WERI-Rb-1 (cell line): ENCODE measurements around the gene GPR17.

Source experiments
- DNase-seq: peaks from one replicate; pipeline ENCODE4 v3.0.0-alpha.2; 2020
- H3K27ac ChIP-seq: fragments of 250-450 bp; sonication (Bioruptor Pico); 2 replicates; pipeline ENCODE4 v1.5.1; 2020; ENCODE audit warnings: mild to moderate bottlenecking, moderate library complexity
- H3K27me3 ChIP-seq: fragments of 250-450 bp; sonication (Bioruptor Pico); 2 replicates; pipeline ENCODE4 v1.5.1; 2021; ENCODE audit warnings: mild to moderate bottlenecking, low read depth, moderate library complexity; ENCODE audit not compliant: insufficient read depth, severe bottlenecking
- H3K36me3 ChIP-seq: fragments of 250-450 bp; sonication (Bioruptor Pico); 2 replicates; pipeline ENCODE4 v1.5.1; 2020; ENCODE audit warnings: mild to moderate bottlenecking, moderate library complexity
- H3K4me3 ChIP-seq: 2 replicates; pipeline ENCODE4 v1.5.1; 2011; ENCODE audit warnings: low read depth, mild to moderate bottlenecking, control low read depth, low read length
- H3K9me3 ChIP-seq: fragments of 250-450 bp; sonication (Bioruptor Pico); 2 replicates; pipeline ENCODE4 v1.5.1; 2021; ENCODE audit warnings: mild to moderate bottlenecking, moderate library complexity; ENCODE audit not compliant: severe bottlenecking
- TF ChIP-seq, protein P1 (sequence below): IDR thresholded peaks from 2 replicates; pipeline ENCODE4 v1.5.1; 2011; ENCODE audit warnings: low read depth, mild to moderate bottlenecking, control low read depth, inconsistent platforms, low read length

Gene GPR17

DNA sequence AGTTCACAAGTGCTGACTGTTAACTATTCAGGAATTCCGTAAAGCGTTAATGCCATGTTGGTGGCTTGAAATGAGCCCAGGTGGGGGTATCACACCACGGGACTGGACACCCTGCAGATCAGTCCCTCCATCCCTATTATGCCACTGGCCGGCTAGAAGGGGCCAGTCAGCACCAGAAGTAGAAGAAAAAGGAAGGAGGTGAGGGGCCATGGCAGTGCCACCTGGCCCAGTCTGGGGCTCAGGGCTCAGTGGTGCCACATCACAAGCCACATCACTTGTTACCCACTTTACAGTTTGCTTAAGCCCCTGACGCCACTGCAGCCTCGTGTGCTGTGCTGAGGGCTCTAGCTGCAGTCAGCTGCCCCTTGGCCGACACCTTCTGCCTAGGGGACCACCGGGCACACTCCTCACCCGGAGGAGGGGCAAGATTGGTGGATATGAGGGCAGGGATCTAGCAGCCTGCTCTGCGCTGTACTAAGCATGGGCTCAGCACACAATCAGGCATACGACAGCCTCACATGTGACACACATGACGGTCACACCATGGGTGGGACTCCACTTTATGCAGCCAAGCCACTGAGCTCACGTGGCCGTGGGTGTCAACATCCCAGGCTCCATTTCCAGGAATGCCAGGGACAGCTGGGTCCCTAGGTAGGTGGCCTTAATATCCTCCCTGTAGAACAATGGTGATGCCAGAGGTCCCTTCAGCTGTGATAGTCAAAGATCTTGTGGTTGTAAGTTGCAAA lies 25.8 kb downstream of the GPR17 start:
- Histone ChIP-seq H3K9me3 (no peaks in the 10 kb centered on the region), H3K36me3 (no peaks in the 10 kb centered on the region), H3K27ac (no peak overlapping the region), H3K27me3 (no peaks in the 10 kb centered on the region), H3K4me3 (no peak overlapping the region)
- TF ChIP-seq, protein P1, sequence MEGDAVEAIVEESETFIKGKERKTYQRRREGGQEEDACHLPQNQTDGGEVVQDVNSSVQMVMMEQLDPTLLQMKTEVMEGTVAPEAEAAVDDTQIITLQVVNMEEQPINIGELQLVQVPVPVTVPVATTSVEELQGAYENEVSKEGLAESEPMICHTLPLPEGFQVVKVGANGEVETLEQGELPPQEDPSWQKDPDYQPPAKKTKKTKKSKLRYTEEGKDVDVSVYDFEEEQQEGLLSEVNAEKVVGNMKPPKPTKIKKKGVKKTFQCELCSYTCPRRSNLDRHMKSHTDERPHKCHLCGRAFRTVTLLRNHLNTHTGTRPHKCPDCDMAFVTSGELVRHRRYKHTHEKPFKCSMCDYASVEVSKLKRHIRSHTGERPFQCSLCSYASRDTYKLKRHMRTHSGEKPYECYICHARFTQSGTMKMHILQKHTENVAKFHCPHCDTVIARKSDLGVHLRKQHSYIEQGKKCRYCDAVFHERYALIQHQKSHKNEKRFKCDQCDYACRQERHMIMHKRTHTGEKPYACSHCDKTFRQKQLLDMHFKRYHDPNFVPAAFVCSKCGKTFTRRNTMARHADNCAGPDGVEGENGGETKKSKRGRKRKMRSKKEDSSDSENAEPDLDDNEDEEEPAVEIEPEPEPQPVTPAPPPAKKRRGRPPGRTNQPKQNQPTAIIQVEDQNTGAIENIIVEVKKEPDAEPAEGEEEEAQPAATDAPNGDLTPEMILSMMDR: no peak
- no peak for DNase-seq

DNA sequence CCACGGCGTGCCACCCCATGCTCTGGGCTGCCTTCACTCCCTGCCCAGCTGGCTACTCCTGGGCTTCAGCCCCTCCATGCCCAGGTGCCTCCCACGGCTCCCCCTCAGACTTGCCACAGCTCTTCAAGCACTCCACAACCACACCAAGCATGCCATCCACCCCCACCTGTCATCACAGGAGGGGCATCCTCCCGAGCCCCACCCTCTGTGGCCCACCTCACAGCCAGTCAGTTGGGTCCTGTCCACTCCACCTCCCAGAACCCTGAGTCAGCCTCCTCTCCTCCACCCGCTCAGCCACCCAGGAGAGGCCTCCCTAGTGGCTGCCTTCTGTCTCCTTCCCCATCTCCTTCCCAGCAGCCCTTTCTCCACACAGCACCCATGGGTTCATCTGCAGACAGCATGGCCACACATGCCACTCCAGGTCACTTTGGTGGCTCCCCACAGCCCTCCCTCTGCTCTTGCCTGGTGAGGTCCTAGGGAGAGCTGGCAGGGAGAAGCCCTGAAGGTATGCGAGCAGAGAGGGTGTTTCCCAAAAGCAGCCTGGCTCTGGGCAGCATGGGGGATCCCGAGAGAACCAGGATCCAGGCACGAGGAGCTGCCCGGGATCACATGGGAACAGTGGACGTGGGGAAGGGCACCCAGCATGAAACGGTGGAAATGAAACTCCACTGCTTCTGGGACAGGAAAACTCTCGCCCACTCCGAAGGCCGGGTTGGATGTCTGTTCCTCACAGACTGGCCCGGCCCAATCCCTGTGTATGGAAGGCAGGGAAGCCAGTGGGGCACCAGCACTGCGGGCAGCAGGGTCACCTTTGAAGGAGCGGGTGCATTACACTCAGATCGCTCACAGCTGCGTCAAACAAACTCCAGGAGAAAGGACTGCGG lies 26.6 kb downstream of the GPR17 start:
- no peak overlapping the region for H3K4me3 ChIP-seq
- H3K27ac ChIP-seq: no peak overlapping the region
- H3K9me3 ChIP-seq: no peaks in the 10 kb centered on the region
- no peaks in the 10 kb centered on the region for H3K36me3 ChIP-seq
- TF ChIP-seq, protein P1: no peak
- no peak for DNase-seq
- H3K27me3 ChIP-seq: no peaks in the 10 kb centered on the region

DNA sequence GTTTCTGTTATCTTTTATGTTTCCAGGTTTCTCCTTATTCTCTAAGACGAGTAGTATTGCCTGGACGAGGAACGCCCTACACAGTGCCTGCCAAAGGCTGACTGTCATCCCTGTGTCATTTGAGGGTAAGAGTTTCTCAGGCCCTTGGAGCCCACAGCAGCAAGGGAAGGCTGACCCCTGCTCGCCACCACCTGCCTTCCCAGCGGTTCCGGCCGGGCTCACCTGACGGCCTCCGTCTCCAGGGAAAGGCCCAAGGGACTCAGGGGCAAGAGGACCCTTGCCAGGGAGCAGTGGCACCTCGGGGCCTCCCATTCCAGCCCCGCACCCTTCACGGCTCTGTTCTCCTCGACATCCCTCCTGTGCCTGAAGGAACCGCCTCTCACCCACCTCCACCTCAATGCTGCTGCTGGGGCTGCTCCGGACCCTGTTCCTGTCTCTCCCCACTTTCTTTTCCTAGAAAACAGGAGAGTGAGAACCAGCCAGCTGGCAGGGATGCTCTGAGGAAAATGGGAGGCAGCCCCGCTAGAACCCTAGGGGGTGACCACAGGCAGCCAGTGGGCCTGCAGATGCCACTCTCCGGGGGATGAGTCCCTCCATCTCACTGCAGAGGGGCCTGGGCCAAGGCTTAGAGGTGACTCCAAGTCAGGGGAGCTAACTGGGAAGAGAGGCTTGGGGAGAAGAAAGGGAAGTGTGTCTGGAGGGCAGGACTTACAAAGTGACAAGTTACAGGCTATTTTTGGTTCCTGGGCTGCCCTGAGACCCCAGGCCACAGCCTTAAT lies 27.5 kb downstream of the GPR17 start:
- Histone ChIP-seq H3K27ac (no peak overlapping the region), H3K27me3 (no peaks in the 10 kb centered on the region), H3K9me3 (no peaks in the 10 kb centered on the region), H3K4me3 (no peak overlapping the region), H3K36me3 (no peaks in the 10 kb centered on the region)
- TF ChIP-seq, protein P1: no peak
- no peak for DNase-seq

DNA sequence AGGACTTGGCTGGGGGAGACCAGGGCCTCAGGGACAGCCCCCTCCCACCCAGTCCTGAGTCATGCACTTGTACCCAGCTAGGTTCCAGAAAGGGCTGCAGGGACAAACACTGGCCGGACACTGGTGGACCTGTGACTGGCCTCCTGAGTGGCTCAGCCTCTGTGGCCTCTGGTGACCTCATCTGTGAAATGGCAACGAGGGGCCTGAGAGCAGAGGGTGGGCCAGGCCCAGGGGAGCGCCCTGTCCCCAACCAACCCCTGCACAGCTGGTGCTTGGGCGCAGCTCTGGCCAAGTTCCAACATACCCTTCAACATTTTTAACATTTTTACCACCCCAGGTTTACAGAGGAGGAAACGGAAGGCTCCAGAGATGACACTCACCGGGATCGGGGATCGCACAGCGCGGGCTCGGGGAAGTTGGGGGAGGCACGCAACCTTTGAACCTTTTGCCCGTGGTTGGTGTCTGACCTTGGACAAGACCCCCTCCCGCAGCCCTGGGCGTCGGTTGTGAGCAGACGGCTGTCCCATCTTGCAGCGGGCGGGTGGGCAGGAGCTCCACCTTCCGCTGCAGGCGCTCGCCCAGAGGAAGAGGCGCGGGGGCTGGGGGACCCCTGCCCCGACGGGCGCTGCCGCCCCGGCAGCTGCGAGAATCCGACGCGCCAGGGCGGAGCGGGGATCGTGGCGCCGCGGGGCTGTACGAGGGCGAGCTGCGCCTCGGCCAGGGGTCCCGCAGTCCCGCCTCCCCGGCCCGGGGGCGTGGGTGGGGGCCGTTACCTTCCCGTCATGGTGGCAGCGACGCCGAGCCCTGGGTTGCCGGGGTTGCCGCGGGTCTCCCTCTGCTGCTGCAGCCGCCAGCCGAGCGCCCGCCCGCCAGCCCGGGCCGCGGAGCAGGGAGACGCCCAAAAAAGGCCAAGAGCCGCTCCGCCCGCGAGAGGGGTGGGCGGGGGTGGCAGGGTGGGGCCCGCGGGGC lies 28.6 kb downstream of the GPR17 start:
- H3K36me3 ChIP-seq: no peaks in the 10 kb centered on the region
- DNase-seq: no peak
- H3K27me3 ChIP-seq: no peaks in the 10 kb centered on the region
- TF ChIP-seq, protein P1: no peak
- H3K27ac ChIP-seq: no peak overlapping the region
- H3K9me3 ChIP-seq: no peaks in the 10 kb centered on the region
- no peak overlapping the region for H3K4me3 ChIP-seq
